ENCODE results near the gene TANGO2. TPM values are rescaled to one million over a fixed set of nuclear protein-coding genes. Genes with fewer than 3 reads are reported as not detected.

Gene TANGO2
- total and polyA plus RNA-seq, 7 donors, result 20.6 to 73.3 (median 34.9) TPM

- intact Hi-C loops (cut with DNase I), result loop anchor here (5.0 kb wide), 2 partner anchors 37 to 58 kb away; partner anchors contain the start of genes RANBP1 (in 1 of the 2), TANGO2 (in 1 of the 2) and TRMT2A (in 1 of the 2)
- H3K4me3 ChIP-seq, result peak within 1 kb of the TSS; percentile 98
- no peaks in the 10 kb centered on the region for H3K36me3 ChIP-seq (ENCODE audit: insufficient read depth in 1 of 2, low read depth in 1 of 2)
- peaks cover 40% of the 10 kb centered on the region for H3K4me1 ChIP-seq
- ATAC-seq (peak; percentile 92 to 95 (median 93)), DNase-seq (peak; percentile 94 to 97)
- no peaks in the 10 kb centered on the region for H3K27me3 ChIP-seq (ENCODE audit: insufficient read depth in 3 of 3, low read length in 2 of 3)
- 0 to 1% (median 1%) methylated on average over 70 to 100 of the region's 100 CpGs for WGBS, 3 donors
- H3K27ac ChIP-seq, result peak within 1 kb of the TSS; percentile 88
- no peak for TF ChIP-seq CTCF (IDR thresholded peaks at IDR 0.05)
- H3K9me3 ChIP-seq, result no peaks in the 10 kb centered on the region
Observed at GRCh38 chr22:20079745-20080444, 59.0 kb downstream of the TANGO2 start, which contains the start of gene DGCR8. DGCR8 (plus strand) TSS chr22:20080241; CDS start chr22:20085964, 5,723 bp downstream.

GRCh38 chr22:20080445-20080775 is 59.5 kb downstream of the TANGO2 start:
- peak overlapping the region; percentile 88 for H3K27ac ChIP-seq
- H3K4me3 ChIP-seq, result peak overlapping the region; percentile 98
- intact Hi-C loops (cut with DNase I), result loop anchor here (5.0 kb wide), 2 partner anchors 37 to 58 kb away; partner anchors contain the start of genes RANBP1 (in 1 of the 2), TANGO2 (in 1 of the 2) and TRMT2A (in 1 of the 2)
- no peaks in the 10 kb centered on the region for H3K9me3 ChIP-seq
- 0 to 2% (median 0%) methylated on average over 9 to 34 of the region's 34 CpGs for WGBS, 3 donors
- no peak for TF ChIP-seq CTCF (IDR thresholded peaks at IDR 0.05)
- ATAC-seq (peak; percentile 28 to 65 (median 54)), DNase-seq (peak; percentile 64 to 83)
- H3K36me3 ChIP-seq (ENCODE audit: insufficient read depth in 1 of 2, low read depth in 1 of 2), result peaks cover 0 to under 1% of the 10 kb centered on the region in 2 donors
- H3K27me3 ChIP-seq (ENCODE audit: insufficient read depth in 3 of 3, low read length in 2 of 3), result no peaks in the 10 kb centered on the region
- H3K4me1 ChIP-seq, result peaks cover 45% of the 10 kb centered on the region

- Histone ChIP-seq H3K4me3 (peak overlapping the region; percentile 98), H3K4me1 (peaks cover 49% of the 10 kb centered on the region), H3K27ac (peak overlapping the region; percentile 88), H3K27me3 (ENCODE audit: insufficient read depth in 3 of 3, low read length in 2 of 3) (no peaks in the 10 kb centered on the region), H3K9me3 (no peaks in the 10 kb centered on the region), H3K36me3 (ENCODE audit: insufficient read depth in 1 of 2, low read depth in 1 of 2) (peaks cover under 1 to 6% of the 10 kb centered on the region in 2 donors)
- no peak for DNase-seq
- intact Hi-C loops (cut with DNase I), result loop anchor here (5.0 kb wide), 2 partner anchors 36 to 59 kb away; partner anchors contain the start of genes RANBP1 (in 1 of the 2), TANGO2 (in 1 of the 2) and TRMT2A (in 1 of the 2)
- TF ChIP-seq CTCF (IDR thresholded peaks at IDR 0.05), result no peak
- ATAC-seq, result peak in 2 of 4 donors; percentile 2 to 6
- 4 to 8% (median 6%) methylated on average over 27 of the region's 27 CpGs for WGBS, 3 donors
Observed at GRCh38 chr22:20080776-20081654, 60.1 kb downstream of the TANGO2 start.

- ATAC-seq, result no peak
- Histone ChIP-seq H3K4me1 (peaks cover 49% of the 10 kb centered on the region), H3K9me3 (no peaks in the 10 kb centered on the region), H3K36me3 (ENCODE audit: insufficient read depth in 1 of 2, low read depth in 1 of 2) (peaks cover 8 to 29% of the 10 kb centered on the region in 2 donors), H3K27me3 (ENCODE audit: insufficient read depth in 3 of 3, low read length in 2 of 3) (no peaks in the 10 kb centered on the region), H3K4me3 (no peak overlapping the region), H3K27ac (peak overlapping the region; percentile 20)
- DNase-seq, result no peak
- 84 to 86% (median 85%) methylated on average over 10 of the region's 10 CpGs for WGBS, 3 donors
- TF ChIP-seq CTCF (IDR thresholded peaks at IDR 0.05), result no peak
- intact Hi-C loops (cut with DNase I), result loop anchor here (5.0 kb wide), 2 partner anchors 34 to 61 kb away; partner anchors contain the start of genes RANBP1 (in 1 of the 2), TANGO2 (in 1 of the 2) and TRMT2A (in 1 of the 2)
Observed at GRCh38 chr22:20083157-20083890, 62.4 kb downstream of the TANGO2 start.
